EL (cell line): Measurements from ENCODE around the gene ACOD1.
A peak's percentile ranks its signal among the peaks of the same experiment; 100 is the strongest.
"Not testable (repeated sequence)": the region's sequence is repeated elsewhere in the genome, so short reads cannot be mapped to it uniquely, and the experiment has no call there.

Experiments used
- DNase-seq: peaks from one replicate; pipeline ENCODE4 v3.0.0-alpha.2; 2016

The ACOD1 gene

DNA sequence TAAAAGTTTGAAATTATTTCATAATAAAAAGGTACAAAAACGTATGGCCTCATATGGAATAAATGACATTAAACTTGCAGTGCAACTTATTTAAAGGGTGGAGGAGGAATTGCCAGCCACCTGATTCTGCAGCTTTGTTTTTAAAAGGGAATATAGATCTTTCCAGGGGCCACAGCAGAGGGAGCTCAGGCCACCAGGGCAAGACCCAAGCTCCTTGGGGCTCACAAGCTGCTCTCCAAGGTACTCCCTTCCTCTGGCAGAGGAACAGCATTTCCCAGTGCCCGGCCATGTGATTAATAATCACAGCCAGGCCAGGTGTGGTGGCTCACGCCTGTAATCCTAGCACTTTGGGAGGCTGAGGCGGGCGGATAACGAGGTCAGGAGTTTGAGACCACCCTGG, 6.2 kb downstream of the ACOD1 start:
- no peak for DNase-seq

DNA sequence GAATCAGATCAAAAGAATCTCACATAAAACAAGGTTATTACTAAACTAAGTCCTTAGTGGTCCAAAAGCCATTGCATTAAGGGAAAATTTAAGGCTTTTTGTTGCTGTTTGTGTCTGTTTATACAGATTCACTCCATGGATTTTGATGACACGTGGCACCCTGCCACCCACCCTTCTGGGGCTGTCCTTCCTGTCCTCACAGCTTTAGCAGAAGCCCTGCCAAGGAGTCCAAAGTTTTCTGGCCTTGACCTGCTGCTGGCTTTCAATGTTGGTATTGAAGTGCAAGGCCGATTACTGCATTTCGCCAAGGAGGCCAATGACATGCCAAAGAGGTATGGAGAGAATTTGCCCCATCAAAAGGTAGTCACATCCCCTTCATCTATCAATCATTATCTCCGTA, 6.9 kb downstream of the ACOD1 start:
- DNase-seq, result no peak

DNA sequence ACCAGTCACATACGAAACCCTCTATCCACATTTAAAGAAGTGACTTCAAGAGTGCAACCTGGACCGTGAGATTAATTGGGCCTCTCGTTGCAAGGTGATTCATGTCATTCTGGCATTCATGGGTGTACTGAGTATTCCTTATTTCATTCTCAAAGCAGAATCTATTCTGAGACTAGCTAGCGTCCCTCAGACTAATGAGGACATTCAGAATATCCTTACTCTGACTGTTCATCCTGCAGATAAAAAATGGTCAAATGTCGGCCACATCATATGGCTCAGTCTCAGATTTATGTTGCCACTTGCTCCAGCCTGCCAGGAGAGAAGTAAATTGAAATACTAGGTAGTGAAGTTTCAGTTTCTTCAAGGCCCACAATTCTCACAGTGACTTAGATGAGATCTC, 7.3 kb downstream of the ACOD1 start:
- DNase-seq, result no peak

DNA sequence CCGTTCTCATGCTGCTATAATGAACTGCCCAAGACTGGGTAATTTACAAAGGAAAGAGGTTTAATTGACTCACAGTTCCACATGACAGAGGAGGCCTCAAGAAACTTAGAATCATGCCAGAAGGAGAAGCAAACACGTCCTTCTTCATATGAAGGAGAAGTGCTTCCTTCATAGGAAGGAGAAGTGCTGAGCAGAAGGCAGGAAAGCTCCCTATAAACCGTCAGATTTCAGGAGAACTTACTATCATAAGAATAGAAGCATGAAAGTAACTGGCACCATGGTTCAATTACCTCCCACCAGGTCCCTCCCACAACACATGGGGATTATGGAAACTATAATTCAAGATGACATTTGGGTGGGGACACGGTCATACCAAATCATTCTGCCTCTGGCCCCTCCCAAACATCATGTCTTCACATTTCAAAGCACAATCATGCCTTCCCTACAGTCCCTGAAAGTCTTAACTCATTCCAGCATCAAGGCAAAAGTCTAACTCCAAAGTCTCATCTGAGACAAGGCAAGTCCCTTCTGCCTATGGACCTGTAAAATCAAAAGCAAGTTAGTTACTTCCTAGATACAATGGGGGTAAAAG, 10.6 kb downstream of the ACOD1 start:
- no peak for DNase-seq

DNA sequence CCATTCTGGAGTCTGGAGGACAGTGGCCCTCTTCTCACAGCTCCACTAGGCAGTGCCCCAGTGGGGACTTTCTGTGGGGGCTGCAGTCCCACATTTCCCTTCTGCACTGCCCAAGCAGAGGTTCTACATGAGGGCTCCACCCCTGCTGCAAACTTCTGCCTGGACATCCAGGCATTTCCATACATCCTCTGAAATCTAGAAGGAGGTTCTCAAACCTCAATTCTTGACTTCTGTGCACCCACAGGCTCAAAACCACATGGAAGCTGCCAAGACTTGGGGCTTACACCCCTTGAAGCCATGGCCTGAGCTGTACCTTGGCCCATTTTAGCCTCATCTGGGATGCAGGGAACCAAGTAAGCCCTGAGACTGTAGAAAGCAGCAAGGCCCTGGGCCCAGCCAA, 11.4 kb downstream of the ACOD1 start:
- DNase-seq, result not testable (repeated sequence)

DNA sequence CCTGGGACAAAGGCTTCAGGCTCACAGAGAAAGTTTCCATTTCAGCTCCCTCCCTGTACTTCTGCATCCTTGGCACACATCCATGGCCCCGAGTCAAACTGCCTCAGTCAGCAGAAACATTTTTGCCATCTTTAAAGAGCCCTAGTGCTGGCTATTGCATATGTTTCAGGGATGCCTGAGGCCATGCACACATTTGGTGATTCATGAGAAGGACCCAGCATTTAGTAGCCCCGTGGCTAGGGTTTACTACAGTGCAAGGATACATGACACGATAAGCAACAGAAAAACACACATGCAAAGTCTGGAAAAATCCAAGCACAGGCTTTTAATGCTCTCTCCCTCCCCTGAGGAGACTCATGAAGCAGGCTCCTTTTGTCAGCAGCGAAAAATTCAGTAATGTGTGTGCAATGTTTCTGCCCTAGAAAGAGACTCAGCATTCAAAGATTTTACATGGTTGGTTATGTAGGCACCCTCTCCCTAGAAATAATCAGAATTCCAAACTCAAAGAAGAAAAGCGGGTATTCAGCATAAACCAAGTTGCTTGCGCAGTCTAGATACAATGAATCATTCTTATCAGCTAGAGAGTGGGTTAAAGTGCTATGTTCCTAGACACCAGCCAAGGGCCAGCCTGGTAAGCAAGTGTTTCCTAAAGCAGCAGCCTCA, 17.6 kb downstream of the ACOD1 start:
- DNase-seq, result peak; percentile 81

DNA sequence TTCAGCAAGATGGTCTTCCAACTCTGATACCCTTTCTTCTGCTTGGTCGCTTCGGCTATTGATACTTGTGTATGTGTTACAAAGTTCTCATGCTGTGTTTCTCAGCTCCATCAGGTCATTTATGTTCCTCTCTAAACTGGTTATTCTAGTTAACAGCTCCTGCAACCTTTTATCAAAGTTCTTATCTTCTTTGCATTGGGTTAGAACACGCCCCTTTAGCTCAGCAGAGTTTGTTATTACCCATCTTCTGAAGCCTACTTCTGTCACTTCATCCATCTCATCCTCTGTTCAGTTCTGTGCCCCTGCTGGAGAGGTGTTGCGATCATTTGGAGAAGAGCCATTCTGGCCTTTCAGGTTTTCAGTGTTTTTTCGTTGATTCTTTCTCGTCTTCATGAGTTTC, 18.7 kb downstream of the ACOD1 start:
- no peak for DNase-seq

DNA sequence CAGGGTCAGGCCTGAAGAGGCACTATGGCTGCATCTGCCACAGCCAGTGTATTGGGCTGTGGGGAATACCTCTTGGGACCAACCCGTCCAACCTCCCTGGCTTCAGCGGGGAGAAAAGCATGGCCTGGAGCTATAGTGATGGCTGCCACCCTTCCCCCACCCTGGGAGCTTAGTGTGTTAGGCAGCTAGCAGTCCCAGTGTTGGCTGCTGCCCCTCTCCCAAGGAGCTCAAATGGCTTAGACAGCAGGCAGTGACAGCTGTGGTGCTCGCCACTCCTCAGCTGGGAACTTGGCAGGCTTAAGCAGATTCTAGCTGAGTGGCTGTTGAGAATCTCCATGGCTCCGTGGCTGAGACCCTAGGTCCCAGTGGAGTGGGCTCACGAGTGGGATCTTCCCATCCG, 19.7 kb downstream of the ACOD1 start:
- DNase-seq, result no peak

DNA sequence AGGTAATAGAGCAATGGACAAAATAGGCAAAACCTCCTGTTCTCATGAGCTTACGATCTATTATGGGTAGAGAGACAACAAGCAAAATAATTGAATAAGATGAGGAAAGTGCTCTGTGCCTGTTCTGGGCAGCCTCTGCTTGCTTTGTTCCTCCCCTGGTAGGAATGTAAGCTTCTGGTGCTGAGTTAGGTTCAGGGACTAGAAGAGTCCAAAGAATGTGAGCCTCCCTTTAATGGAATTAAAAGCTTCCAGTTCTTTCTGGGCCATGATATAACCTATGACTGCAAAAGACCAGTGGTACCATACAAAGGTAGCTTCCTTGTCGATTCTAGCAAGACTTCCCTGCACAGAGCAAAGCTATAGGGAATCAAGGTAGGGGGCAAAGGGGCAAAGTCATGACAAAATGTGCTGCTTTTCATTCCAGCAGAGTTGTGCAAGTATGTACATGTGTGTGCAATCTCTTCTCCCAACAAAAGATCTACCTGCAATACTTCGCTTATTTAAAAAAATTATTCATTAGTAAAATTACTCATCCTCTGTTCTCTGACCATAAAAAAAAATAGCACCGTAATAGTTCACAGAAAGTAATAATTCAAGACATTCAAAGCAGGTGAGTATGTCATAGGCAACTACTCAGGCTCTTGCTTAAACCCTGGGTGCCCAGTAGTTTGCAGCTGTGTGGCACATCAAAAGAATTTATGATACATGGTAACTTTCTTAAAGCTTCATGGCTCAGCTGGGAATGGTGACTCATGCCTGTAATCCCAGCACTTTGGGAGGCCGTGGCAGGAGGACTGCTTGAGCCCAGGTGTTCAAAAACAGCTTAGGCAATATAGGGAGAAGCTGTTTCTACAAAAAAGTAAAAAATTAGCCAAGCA, 21.4 kb downstream of the ACOD1 start:
- peak; percentile 14 for DNase-seq

DNA sequence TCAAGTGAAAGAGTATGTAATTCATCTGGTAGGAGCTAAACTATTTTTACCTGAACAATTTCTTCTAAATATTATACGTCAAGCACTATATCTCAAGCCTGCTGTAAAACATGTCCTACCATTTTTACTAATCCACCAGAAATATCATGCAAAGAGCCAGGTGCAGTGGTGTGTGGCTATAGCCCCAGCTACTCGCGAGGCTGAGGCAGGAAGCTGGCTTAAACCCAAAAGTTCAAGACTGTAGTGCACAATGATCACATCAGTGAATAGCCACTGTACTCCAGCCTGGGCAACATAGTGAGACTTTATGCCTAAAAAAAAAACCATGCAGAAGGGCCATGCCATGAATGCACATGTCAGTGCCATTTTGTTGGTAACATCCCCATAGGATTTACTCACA, 22.9 kb downstream of the ACOD1 start:
- DNase-seq, result no peak

DNA sequence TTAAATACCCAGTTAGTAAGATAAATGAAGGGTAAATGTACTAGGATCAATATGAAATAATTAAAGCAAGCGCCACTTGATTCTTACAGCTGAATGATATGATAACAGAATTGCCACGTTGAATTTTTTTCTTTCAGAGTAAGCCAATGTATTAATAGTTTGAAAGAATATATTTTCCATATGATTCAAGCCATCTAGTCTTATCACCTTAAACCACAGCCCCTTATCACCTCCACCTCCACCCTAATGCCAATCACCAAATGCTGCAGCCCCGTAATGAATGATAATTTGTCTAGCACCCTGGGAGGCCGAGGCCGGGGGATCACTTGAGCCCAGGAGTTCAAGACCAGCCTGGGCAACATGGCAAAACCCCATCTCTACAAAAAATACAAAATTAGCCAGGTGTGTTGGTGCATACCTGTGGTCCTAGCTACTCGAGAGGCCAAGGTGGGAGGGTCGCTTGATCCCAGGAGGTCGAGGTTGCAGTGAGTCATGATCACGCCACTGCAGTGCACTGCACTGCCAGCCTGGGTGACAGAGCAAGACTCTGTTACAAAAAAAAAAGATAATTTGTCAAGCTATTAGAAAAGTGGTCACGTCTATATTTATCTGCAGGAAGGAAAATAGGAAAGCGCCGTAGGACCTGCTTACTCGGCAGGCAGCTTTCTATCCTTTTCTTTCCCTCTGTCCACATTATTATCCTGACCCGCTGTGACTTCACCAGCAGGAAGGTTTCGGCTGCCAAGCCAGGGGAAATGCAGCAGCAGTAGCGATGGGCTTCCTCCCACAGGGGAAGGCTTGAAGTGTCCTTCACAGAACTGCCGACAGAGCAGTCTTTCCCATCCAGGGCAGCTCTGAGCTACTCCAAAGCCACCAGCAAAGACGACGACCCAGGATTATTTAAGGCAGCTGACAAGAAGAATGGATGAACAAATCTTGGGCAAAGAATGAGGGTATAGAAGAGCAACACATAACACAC, 23.8 kb downstream of the ACOD1 start:
- DNase-seq, result no peak

DNA sequence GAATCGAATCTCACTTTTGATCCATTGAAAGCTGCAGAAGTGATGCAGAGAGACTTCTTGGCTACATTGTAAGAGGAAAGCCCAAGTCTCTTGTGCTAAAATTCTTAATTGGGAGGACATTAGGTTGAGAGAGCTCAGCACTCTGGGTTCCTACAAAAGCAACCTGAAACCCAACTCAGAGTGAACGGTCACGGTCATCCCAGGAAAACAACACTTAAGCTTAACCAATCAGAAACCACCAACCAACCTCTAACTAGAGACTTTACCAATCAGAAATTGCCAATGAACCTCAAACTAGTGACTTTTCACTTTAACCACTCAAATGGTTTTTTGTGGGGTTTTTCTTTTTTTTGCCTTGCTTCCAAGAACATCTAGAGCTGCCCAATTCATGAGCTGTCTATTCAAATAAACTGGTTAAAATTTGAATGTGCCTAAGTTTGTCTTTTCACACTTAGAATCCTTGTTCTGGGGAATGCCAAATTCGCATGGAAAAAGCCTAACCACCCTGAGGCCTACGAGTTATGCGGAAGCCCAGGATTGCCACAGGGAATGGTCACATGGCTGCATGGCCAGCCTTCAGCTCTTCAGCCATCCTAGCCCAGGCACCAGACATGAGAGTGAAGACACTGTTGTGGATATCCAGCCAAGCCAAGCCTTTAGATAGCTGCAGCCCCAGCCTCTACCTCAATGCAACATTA, 25.8 kb downstream of the ACOD1 start:
- no peak for DNase-seq

DNA sequence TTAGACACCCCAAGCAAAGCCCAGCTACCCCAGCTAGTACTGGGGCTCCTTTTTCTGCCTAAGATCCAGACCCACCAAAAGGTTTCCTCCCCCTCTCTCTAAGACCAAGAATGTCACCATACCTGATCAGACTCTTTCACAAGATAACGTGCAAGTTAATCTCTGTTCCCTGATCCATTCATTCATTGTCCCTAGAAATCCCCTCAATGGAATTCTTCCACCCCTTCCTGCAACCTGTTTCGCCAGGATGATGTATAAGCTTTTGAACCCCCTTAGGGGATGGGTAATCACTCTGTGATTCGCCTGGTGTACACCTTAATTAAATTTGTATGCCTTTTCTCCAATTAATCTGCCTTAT, 26.3 kb downstream of the ACOD1 start:
- DNase-seq, result no peak

DNA sequence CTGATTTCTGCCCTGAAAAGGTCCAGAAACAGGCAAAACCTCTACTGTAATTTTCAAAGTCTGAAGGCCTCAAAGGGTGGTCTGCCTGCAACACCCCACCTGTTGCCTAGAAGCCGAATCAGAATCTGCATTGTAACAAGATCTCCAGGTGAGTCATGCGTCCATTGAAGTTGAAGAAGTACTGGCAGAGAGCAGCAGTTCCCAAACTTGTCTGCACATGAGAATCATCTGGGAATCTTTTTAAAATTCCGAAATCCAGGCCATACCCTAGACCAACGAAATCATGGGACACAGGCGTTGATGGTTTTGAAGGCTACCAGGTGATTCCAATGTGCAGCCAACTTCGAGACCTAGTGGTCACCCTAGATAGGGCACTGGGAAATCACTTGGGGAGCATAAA, 27.6 kb downstream of the ACOD1 start:
- no peak for DNase-seq

DNA sequence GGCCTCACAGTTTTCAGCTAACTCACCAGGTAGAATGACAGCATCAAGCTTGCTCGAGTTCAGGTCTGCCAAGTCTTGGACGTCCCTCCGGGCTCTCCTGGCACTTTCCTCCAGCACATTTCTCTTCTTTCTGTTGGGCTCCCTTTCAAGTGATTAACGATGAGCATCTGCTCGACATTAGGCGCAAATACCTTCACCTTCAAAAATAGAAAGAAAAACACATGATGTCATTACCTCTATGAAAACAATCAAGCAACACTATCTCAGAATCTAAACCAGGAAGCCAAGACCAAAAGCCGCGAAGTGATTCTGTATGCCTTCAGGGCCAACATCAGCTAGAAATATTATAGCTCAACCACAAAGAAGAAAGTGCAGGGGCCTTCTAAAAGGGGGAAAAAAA, 28.2 kb downstream of the ACOD1 start:
- peak; percentile 58 for DNase-seq

DNA sequence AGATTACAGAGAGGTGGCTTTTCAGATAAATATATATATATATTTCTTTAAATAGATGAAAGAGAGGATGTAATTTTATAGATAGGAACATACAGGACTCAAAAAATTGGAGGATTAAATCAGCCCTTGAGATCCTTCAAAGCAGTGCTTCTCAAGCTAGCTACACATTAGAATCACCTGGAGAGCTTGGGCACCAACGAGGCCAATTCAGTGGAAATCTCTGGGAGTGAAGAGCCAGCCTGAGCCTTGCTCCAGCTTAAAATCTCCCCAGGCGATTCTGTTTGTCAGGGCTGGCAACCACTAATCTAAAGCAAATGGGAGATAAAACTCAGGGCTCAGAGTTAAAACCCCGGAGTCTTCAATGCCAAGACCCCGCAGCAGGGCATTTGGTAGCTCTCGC, 28.6 kb downstream of the ACOD1 start:
- no peak for DNase-seq

DNA sequence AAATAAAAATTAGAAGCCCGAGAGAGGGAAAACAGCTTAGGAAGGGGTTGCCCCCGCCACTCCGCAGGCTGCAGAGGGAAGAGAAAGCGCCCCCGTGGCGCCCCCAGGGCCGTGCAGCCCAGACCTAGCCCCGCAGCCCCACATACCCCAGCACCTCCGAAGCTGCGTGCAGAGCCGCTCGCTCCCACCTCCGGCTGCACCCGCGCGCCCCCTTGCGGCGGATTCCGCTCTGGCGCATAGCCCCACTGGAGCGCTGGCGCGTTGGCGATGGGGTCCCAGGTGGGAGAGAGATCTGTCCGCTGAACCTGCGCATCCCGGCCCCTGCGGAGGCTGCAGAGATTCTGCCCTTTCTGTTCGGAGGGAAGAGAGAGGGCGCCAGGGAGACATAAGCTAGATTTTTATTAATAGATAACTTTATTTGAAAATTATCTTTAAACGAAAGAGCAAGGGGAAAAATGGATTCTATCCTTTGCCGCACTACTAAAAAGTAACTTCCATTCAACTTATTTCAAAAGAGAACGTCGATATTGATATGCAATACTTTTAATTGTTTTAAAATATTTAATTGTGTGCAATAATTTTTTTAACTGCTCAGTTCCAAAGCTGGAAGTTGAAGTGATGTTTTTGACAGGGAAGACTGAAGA, 31.9 kb downstream of the ACOD1 start:
- DNase-seq, result peak; percentile 51

DNA sequence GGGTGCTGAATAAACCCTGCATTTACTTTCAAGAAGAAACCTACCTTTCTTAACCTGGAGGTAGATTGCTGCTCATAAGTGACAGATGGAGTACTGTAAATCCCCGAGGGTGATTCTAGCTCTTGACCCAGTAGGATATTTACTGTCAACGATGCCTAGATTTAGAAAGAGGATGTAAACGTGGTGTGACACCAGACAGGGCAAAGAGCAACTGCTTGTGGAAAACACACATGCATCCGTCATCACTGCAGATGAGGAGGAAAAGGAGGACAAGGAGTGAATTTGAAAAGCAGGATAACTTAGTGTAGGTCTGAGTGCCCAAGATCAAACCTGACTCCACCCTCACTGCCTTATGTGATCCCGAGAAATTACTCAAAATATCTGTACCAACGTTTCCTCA, 33.8 kb downstream of the ACOD1 start:
- DNase-seq, result no peak

DNA sequence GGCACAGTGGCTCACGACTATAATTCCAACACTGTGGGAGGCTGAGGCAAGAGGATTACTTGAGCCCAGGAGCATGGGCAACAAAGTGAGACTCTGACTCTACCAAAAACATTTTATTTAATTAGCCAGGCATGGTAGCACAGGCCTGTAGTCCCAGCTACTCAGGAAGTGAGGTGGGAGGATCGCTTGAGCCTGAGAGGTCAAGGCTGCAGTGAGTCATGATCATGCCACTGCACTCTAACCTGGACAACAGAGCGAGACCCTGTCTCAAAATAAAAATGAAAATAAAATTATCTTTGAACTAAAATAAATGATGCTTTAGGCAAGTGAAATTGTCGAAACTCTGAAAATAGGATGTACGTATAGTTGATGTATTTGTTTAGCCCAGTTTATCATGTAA, 35.4 kb downstream of the ACOD1 start:
- no peak for DNase-seq

DNA sequence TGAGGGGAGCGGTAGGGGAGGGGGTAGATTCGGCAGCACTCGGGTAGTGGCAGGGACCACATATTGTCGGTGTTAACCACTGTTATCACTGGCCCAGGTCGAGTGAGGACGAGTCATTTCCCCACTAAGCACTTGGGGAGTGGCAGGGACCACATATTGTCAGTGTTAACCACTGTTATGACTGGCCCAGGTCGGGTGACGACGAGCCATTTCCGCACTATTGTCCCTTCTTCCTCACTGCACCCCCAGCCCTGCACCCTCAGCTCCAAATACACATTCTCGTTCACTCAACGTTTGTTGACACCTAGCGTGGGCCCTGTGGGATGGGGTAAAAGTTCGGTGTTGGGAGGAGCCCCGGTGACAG, 43.1 kb downstream of the ACOD1 start:
- DNase-seq, result peak; percentile 1

DNA sequence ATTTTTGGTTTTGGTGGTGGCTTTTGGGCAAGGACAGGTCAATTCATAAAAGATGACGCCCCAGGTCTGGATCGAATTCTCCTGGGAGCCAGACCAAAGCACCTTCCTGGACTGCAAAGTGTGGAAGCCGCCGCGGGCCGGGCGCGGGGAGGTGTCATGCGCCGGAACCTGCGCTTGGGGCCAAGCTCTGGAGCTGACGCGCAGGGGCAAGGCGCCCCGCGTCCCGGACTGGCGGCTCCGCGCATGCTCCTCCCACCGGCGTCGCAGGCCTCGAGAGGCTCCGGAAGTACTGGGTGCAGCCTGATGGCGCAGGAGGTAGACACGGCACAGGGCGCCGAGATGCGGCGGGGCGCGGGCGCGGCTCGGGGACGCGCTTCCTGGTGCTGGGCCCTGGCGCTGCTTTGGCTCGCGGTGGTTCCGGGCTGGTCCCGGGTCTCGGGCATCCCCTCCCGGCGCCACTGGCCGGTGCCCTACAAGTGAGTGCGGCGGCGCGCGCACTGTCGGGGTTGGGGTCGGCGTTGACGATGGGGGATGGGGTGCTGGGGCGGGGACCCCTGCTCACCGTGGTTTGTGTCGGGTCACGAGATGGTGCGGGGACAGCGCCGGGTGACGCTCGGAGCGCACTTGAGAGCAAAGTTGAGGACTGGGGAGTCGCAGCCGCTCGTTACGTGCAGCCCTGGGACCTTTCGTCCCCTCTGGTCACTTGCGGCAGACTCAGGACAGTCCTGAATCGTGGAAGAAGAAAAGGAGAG, 43.7 kb downstream of the ACOD1 start, which contains the start of gene CLN5:
Gene CLN5 (plus strand): TSS at position 286 of the 752 bp plus-strand sequence. CDS start 18 bp downstream, at position 304.
- DNase-seq, result peak; percentile 92
